Inflammatory macrophage treated with lipopolysaccharide for 4 hours (primary cell): ENCODE measurements around the gene METTL16.

Experiments
- DNase-seq: peaks from one replicate; pipeline ENCODE4 v3.0.0-alpha.2; 2020

METTL16 gene

GRCh38 chr17:2406903-2407790 lies 104.5 kb downstream of the METTL16 start:
- DNase-seq = peak; percentile 97

DNA sequence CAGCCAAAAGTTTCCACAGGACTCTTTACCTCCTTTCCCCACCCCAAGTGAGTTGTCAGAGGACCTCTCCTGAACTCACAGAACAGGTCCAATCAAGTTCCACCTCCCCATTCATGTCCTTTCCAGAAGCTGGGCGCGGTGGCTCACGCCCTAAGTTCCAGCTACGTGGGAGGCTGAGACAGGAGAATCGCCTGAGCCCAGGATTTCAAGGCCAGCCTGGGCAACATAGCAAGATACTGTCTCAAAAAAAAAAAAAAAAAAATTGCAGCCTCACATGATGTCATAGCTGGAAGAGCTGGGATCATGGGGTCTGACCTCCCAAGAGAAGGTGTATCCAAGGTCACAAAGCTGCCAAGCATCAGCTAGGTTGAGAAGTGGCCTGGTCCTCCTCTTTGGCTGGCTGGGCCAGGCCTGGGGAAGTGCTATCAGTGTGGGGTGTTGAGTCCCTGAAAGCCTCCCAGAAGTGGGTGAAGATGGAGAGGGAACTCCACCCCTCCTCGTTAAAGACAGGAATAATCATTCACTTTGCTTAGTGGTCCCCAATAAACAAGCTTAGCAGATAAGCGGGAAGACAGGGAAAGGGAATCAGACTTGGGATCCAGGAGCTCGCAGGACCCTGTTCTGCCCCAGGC lies 105.3 kb downstream of the METTL16 start:
- DNase-seq = peak; percentile 43

DNA sequence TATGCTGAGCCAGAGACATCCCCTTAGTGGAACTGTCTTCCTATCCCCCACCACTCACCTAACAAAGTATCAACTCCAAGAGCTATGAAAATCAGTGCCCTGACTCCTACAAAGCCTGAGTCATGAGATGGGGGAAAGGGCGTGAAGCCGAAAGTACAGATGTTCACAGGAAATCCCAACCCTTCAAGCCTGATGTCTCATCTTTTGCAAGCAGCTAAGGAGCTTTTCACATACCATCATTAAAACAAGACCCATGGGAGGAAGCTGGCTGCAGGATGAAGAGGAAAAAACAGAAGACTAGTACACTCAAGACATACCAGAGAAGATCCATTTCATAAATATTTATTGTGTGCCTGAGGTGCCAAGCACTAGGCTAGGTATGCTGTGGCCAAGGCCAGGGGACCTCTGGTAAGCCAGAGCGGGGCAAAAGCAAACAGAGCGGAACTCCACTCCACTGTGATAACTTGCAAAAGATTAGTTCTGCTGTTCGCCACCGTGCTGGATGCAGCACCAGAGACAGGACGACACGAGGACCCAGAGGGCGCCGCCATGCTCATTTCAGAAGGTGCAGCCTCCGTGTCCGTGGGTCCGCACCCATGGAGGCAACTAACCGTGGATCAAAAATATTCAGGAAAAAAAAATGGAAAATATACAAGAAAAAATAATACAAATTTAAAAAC lies 106.3 kb downstream of the METTL16 start:
- DNase-seq = peak; percentile 92

DNA sequence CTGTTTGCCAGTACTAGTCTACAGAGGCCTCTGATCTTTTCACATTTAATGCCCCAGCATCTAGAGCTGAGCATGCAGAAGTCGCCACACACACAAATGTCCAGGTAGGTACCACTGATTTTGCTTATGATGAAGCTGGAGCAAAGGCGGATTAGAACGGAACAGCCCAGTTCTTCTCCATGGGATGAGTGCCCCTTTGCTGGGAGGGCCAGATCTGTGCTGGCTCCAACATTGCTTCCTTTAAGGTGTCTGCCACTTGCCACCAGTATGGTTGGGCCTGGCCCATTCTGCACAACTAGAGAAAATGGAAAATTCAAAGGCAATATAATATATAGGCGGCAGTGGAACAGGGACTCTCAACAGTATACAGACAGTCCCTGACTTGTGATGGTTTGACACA lies 108.6 kb downstream of the METTL16 start:
- DNase-seq = no peak

DNA sequence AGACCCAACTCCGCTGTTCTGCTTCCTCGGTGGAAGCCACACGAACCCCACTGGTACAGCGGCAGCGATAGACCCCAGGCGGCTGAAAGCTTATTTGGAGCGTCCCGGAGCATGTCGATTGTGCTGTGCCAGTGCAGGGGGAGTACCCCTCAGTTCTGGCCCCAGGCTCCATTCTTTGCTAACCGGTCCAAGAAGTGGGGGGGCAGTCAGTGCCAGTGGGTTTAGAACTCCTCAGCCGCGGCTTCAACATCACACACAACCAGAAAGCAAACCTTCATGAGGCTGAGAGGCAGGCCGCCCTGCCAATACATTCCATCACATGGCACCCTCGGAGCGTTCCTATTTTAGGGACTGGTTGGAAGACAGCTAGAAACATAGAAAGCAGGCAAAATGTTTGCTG lies 109.1 kb downstream of the METTL16 start:
- DNase-seq = no peak

GRCh38 chr17:2401426-2402221 lies 110.1 kb downstream of the METTL16 start:
- DNase-seq = peak; percentile 100

DNA sequence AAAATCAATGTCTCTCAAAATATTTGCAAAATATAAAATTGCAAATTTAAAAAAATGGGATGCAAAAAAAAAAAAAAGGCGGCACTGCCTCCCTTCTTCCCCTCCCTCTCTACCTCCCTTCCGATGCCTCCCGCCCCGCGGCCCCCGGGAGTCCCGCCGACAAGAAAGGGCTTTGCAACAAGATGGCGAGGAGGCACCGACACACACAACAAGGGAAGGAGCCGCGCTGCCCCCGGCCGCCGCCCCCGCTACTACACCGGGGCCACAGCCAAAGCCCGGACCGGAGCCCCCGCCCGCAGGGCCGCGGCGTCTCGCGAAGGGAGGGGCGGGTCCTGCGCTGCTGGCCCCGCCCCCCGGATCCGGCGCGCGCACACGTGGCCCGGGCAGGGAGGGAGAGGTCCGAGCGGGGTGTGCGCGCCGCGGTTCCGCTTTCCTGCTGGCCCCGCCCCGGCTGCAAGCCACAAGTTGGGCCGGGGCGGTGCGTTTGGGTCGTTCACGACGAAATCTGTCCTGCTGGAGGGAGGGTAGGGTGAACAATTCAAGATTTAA lies 110.7 kb downstream of the METTL16 start, which contains the start of gene MNT:
TSS of gene MNT (minus strand) at position 184 of the 549 bp plus-strand sequence. CDS start 348 bp downstream, outside the sequence.
- DNase-seq = peak; percentile 96

DNA sequence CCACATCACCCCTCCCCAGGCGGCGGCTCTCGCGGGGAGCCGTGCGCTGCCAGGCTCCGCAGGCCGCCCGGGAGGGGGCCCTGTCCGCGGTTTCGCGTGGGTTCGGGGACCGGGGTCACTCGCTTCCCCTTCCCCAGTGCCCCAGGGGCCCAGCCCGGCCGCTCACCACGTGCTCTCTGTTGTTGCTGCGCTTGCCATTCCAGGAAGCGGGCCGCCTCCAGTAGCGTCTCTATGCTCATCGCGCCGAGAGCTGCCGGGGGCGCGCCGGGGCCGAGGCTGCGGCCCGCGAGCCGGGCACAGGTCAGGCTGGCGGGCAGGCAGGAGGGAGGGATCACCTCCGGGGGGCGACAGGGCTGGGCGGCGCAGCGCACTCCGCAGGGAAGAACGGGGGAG lies 111.2 kb downstream of the METTL16 start:
- peak; percentile 88 for DNase-seq

- DNase-seq = peak; percentile 97
Observed at GRCh38 chr17:2399572-2400473, 111.9 kb downstream of the METTL16 start.

- peak; percentile 78 for DNase-seq
Observed at GRCh38 chr17:2398655-2399571, 112.8 kb downstream of the METTL16 start.

DNA sequence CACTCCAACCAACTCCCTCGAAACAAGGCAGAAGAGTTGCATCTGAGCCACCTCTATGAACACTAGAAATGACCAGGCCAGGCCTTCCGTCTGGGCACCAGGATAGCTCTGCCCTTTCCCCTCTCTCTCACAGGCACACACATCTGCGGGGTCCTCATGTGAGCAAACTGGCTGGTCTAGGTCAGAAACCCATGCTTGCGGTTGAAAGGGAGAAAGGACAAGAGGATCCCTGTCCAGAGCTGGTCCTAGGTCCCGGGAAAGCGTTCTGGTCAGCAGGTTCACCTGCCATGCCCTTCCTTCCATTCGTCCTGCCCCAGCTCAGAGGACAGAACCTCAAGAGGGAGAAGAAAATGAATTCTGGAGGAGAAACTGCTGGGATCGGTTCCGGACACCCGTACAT lies 113.5 kb downstream of the METTL16 start:
- no peak for DNase-seq

- DNase-seq = no peak
Observed at GRCh38 chr17:2397247-2398171, 114.2 kb downstream of the METTL16 start.

DNA sequence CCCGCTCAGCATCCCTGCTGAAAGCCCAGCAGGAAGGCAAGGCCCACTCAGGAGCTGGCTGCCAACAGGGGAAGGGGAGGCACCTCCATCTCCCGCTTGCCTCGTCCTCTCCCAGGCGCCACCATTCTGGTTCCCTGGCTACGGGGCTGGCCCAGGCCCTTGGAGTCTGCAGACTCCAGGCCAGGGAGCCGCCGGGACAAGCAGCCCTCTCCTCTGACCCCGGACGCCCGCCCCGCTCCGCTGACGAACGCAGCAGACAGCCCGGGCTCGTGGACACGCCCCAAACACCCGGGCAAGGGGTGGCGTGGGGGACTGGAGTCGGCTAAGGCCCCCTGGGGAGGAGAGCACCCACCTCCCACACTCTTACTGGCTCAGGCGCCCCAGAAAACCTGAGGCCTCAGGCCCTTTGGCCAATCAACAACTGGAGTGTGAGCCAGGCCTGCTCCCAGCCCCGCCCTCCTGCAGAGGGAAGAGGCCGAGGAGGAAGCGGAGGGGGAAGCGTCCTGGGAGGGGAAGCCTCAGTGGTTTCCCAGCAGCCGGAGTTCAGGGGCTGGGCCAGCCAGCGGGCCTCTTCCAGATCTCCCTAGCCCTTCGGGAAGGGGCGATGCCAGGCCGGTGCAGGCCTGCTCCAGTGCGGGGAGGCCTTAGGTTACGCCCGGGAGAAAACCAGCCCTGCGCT lies 115.0 kb downstream of the METTL16 start:
- DNase-seq = peak; percentile 97

DNA sequence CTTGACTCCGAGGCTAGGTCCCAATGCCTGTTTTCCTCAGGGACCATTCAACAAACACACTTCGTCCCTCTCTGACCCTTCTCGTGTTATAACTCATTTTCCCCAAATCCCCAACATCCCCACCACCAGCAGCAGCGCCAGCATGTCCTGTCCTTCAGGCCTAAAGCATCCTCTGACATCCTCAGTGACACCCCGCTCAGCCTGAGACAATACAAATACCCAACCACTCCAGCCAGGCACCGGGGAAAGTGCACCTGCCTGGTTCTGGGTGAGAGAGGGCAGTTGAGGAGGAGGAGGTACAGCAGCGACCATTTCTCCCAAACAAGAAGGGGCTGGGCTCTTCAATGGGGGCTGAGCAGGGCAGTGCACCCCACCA lies 115.5 kb downstream of the METTL16 start:
- DNase-seq = no peak

DNA sequence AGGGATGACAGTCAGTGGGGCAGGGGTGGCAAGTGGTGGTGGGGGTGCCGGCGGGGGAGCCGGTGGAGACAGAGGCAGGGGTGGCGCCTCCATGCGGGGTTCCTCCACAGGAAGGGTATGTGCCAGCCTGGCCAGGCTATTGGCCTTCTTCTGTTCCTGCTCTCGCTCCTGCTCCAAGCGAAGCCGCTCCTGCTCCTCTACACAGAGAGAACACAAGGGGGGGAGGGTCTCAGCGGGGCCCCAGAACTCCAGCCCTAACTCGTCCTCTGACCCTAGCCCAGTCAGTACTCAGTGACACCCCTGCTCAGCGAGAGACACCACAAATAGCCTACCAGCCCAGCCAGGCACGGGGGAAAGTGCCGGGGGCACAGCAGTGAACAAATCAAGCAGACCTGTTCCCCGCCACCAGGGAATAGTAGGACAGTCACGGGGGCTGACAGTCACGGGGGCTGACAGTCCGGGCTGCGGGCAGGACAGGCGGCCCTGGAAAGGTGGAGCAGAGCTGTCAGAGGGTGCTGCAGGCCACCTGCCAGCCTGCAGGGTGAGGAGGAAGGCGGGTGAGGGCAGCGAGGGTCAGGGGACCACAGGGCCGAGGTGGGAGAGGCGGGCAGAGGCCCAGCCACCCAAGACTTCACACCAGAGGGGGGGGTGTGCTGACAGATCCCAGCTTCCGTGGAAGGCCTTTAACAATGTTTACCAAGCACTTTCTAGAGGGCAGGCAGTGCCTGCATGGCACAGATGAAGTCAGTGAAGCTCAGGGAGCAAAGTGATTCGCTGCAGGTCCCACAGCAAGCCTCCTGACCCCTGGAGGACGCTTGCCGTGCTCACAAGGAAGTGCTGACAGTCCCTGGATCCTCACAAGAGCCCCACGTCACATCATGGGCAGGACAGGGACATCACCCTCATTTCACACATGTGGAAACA lies 116.2 kb downstream of the METTL16 start:
- DNase-seq = peak; percentile 92

- no peak for DNase-seq
Observed at GRCh38 chr17:2394775-2395201, 116.9 kb downstream of the METTL16 start.
